Vagina (tissue), 2 donors: ENCODE results near the gene GTF3C2. TPM values are rescaled to one million over a fixed set of nuclear protein-coding genes. Genes with fewer than 3 reads are reported as not detected.

Experiments
- DNase-seq, 2 donors: peaks; one replicate each; pipeline ENCODE4 v3.0.0-alpha.2; 2017; ENCODE audit errors: extremely low spot score in 2 of 2
- H3K27ac ChIP-seq: fragments of 200-600 bp; sonication (generic); one replicate; pipeline ENCODE4 v1.5.1; 2019
- H3K27me3 ChIP-seq: fragments of 200-600 bp; sonication (generic); one replicate; pipeline ENCODE4 v1.5.1; 2019
- H3K36me3 ChIP-seq, 2 donors: fragments of 200-600 bp; sonication (generic); one replicate each; pipeline ENCODE4 v1.5.1; 2017 to 2019
- H3K4me1 ChIP-seq: fragments of 200-600 bp; sonication (generic); one replicate; pipeline ENCODE4 v1.5.1; 2019
- H3K4me3 ChIP-seq, 2 donors: fragments of 200-600 bp; sonication (generic); 1 replicate in 1 of 2; 2 replicates in 1 of 2; pipeline ENCODE4 v1.5.1; 2016 to 2019
- H3K9me3 ChIP-seq: fragments of 200-600 bp; sonication (generic); one replicate; pipeline ENCODE4 v1.5.1; 2019
- POLR2A ChIP-seq, 2 donors: fragments of 450-650 bp; IDR thresholded peaks; one replicate each; pipeline ENCODE4 v1.6.1; 2017; ENCODE audit warnings: antibody characterized with exemption in 2 of 2, mild to moderate bottlenecking in 2 of 2, moderate library complexity in 2 of 2
- POLR2AphosphoS5 ChIP-seq, 2 donors: sonication (generic); formaldehyde crosslinking; IDR thresholded peaks; one replicate each; pipeline ENCODE4 v1.9.0; 2017; ENCODE audit warnings: antibody characterized with exemption in 2 of 2, mild to moderate bottlenecking in 2 of 2, low read depth in 1 of 2; ENCODE audit not compliant: insufficient read depth in 1 of 2
- intact Hi-C: fragments of 100-400 bp; cut with DNase I; formaldehyde crosslinking; loops from one replicate; pipeline ENCODE4 v1.15.1; 2023
- total RNA-seq: library from RNA; depleted of rRNA; stranded (reverse); fragments of >200 nt; gene quantifications from one replicate; pipeline ENCODE4 v1.2.3, GENCODE V29; 2016
- TF ChIP-seq, protein P1 (sequence below), 3 experiments: fragments of 450-650 bp in 2 of 3; fragments of 200-600 bp in 1 of 3; sonication (generic) in 1 of 3; IDR thresholded peaks; one replicate each; pipeline ENCODE4 v1.5.1; 2017 to 2019; ENCODE audit warnings: antibody characterized with exemption in 3 of 3, mild to moderate bottlenecking in 2 of 3, moderate library complexity in 2 of 3

GTF3C2 gene, protein sequence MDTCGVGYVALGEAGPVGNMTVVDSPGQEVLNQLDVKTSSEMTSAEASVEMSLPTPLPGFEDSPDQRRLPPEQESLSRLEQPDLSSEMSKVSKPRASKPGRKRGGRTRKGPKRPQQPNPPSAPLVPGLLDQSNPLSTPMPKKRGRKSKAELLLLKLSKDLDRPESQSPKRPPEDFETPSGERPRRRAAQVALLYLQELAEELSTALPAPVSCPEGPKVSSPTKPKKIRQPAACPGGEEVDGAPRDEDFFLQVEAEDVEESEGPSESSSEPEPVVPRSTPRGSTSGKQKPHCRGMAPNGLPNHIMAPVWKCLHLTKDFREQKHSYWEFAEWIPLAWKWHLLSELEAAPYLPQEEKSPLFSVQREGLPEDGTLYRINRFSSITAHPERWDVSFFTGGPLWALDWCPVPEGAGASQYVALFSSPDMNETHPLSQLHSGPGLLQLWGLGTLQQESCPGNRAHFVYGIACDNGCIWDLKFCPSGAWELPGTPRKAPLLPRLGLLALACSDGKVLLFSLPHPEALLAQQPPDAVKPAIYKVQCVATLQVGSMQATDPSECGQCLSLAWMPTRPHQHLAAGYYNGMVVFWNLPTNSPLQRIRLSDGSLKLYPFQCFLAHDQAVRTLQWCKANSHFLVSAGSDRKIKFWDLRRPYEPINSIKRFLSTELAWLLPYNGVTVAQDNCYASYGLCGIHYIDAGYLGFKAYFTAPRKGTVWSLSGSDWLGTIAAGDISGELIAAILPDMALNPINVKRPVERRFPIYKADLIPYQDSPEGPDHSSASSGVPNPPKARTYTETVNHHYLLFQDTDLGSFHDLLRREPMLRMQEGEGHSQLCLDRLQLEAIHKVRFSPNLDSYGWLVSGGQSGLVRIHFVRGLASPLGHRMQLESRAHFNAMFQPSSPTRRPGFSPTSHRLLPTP
- total RNA-seq: 67.5 TPM

DNA sequence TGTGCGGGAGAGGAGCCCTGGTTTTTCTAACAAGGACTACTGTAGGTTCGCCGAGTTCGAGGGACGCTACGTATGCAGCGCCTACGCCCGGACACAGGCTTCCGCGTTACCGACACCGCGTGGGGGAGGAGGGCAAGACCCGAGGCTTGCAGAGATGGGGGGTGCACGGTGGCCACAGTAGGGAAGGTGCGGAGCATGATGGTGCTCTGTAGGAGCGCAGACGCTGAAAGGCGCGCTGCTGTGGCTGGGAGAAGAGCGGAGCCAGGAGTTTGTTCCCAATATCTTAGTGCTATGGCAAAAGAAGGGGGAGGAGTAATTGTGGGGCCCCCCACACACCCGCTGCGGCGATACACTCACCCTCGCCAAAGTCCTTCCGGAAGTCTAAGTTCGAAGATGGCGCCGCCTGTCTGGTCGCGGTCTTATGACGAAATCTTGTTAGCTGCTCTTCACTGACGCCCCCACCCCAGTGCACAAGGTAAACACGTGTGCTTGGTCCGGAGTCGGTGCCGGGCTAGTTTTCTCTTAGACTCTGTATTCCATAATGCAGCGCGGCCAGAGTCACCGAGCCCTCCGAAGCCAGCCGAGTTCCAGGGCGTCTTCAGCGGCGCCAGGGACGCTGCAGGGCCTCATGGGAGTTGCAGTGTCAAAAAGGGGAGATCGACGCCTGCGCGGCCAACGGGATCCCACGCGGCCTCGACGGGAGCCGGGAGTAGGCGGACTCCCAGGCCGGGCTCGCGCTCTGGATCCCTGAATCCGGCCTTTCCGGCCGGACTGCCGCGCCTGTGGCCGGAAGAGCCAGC is at the start of gene GTF3C2:
GTF3C2 (minus strand) TSS at position 383 of the 800 bp plus-strand sequence. CDS start 13,210 bp downstream, outside the sequence.
- H3K4me3 ChIP-seq: peak within 1 kb of the TSS; percentile 85 to 94
- TF ChIP-seq, protein P1, sequence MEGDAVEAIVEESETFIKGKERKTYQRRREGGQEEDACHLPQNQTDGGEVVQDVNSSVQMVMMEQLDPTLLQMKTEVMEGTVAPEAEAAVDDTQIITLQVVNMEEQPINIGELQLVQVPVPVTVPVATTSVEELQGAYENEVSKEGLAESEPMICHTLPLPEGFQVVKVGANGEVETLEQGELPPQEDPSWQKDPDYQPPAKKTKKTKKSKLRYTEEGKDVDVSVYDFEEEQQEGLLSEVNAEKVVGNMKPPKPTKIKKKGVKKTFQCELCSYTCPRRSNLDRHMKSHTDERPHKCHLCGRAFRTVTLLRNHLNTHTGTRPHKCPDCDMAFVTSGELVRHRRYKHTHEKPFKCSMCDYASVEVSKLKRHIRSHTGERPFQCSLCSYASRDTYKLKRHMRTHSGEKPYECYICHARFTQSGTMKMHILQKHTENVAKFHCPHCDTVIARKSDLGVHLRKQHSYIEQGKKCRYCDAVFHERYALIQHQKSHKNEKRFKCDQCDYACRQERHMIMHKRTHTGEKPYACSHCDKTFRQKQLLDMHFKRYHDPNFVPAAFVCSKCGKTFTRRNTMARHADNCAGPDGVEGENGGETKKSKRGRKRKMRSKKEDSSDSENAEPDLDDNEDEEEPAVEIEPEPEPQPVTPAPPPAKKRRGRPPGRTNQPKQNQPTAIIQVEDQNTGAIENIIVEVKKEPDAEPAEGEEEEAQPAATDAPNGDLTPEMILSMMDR (IDR thresholded peaks at IDR 0.05): no peak
- peak; percentile 93 to 94 for TF ChIP-seq POLR2AphosphoS5 (IDR thresholded peaks at IDR 0.05; ENCODE audit: insufficient read depth in 1 of 2, low read depth in 1 of 2)
- no peaks in the 10 kb centered on the region for H3K9me3 ChIP-seq
- H3K4me1 ChIP-seq: peaks cover 45% of the 10 kb centered on the region
- H3K36me3 ChIP-seq: no peaks in the 10 kb centered on the region
- peak within 1 kb of the TSS; percentile 82 for H3K27ac ChIP-seq
- intact Hi-C loops: no loop called here
- H3K27me3 ChIP-seq: no peaks in the 10 kb centered on the region
- DNase-seq: peak in 1 of 2 donors; percentile 96

GRCh38 chr2:27400348-27401135 is 44.0 kb upstream of the GTF3C2 start:
- H3K36me3 ChIP-seq: no peaks in the 10 kb centered on the region
- H3K27ac ChIP-seq: no peak overlapping the region
- TF ChIP-seq POLR2AphosphoS5 (IDR thresholded peaks at IDR 0.05; ENCODE audit: insufficient read depth in 1 of 2, low read depth in 1 of 2) (no peak), POLR2A (IDR thresholded peaks at IDR 0.05) (no peak)
- TF ChIP-seq, protein P1 (IDR thresholded peaks at IDR 0.05): no peak
- H3K27me3 ChIP-seq: no peaks in the 10 kb centered on the region
- intact Hi-C loops: no loop called here
- no peak overlapping the region for H3K4me3 ChIP-seq
- no peaks in the 10 kb centered on the region for H3K9me3 ChIP-seq
- H3K4me1 ChIP-seq: peaks cover 13% of the 10 kb centered on the region
- DNase-seq: no peak

GRCh38 chr2:27398962-27399361 is 42.4 kb upstream of the GTF3C2 start:
- Histone ChIP-seq H3K36me3 (no peaks in the 10 kb centered on the region), H3K27me3 (no peaks in the 10 kb centered on the region), H3K4me3 (no peak overlapping the region), H3K4me1 (peaks cover 12% of the 10 kb centered on the region), H3K27ac (no peak overlapping the region), H3K9me3 (no peaks in the 10 kb centered on the region)
- intact Hi-C loops: no loop called here
- TF ChIP-seq POLR2AphosphoS5 (IDR thresholded peaks at IDR 0.05; ENCODE audit: insufficient read depth in 1 of 2, low read depth in 1 of 2): no peak
- TF ChIP-seq, protein P1 (IDR thresholded peaks at IDR 0.05): no peak
- TF ChIP-seq POLR2A (IDR thresholded peaks at IDR 0.05): no peak
- DNase-seq: no peak

DNA sequence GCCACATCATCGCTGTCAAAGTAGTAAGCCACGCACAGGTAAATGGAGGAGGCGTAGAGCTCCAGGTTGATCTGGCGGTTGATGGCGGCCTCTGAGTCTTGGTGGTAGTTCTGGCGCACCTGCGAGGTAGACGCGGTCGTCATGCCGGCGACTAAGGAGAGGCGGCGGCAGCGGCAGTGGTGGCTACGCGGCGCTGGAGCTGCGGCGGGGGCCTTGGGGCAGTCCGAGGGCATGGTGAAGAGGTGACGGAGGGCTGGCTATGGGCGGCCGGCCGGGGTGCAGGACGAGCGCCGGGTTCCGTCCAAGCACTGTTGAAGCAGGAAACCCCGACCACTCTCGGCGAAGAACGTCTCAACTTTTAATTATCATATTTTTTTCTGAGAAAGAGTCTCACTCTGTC is 36.7 kb upstream of the GTF3C2 start:
- TF ChIP-seq, protein P1 (IDR thresholded peaks at IDR 0.05): no peak
- TF ChIP-seq POLR2AphosphoS5 (IDR thresholded peaks at IDR 0.05; ENCODE audit: insufficient read depth in 1 of 2, low read depth in 1 of 2): no peak
- TF ChIP-seq POLR2A (IDR thresholded peaks at IDR 0.05): no peak
- Histone ChIP-seq H3K36me3 (no peaks in the 10 kb centered on the region), H3K27me3 (no peaks in the 10 kb centered on the region), H3K4me1 (no peaks in the 10 kb centered on the region), H3K9me3 (no peaks in the 10 kb centered on the region), H3K4me3 (no peak overlapping the region), H3K27ac (no peak overlapping the region)
- intact Hi-C loops: no loop called here
- no peak for DNase-seq
